Measurements from ENCODE around the gene GRHL3.

DNA sequence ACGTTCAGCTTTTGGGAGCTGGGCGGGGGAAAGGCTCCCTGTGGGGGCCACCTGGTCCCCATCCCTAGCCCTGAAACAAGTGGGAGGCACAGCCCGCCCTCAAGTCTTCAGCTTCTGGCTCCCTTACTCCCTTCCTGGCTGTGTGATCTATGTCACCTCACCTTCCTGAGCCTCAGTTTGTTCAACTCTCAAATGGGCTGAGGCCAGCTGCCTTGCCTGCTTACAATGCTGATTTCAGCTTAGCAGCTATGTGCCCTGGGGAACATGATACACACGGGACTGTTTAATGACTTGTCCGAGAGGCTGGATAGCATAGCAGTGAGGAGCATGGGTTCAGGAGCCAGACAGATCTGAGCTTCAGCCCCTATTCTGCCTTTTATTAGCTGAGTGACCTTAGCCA lies 19.3 kb downstream of the GRHL3 start:
- TF ChIP-seq POLR2A (IDR thresholded peaks at IDR 0.05; ENCODE audit: low read depth, low read length) (no peak), POU2F2 (IDR thresholded peaks at IDR 0.05; ENCODE audit: low read depth, low read length) (no peak), SPI1 (IDR thresholded peaks at IDR 0.05; ENCODE audit: low read depth, low read length) (no peak)

Data from GM12891 (cell line).